Activated naive CD8-positive, alpha-beta T cell treated with anti-CD3 and anti-CD28 coated beads for 36 hours (primary cell): Measurements from ENCODE around the gene CFAP251. TPM values are rescaled to one million over a fixed set of nuclear protein-coding genes. Genes with fewer than 3 reads are reported as not detected.

Experiments used
- DNase-seq: peaks from one replicate; pipeline ENCODE4 v3.0.0; 2021
- H3K27ac Mint-ChIP-seq: one replicate; pipeline ENCODE4 v1.8.0; 2022; ENCODE audit warnings: mild to moderate bottlenecking, moderate library complexity, mixed read lengths
- H3K27me3 Mint-ChIP-seq: one replicate; pipeline ENCODE4 v1.8.0; 2022; ENCODE audit warnings: mild to moderate bottlenecking, mixed read lengths
- H3K36me3 Mint-ChIP-seq: one replicate; pipeline ENCODE4 v1.8.0; 2021; ENCODE audit warnings: mild to moderate bottlenecking, mixed read lengths
- H3K4me1 Mint-ChIP-seq: one replicate; pipeline ENCODE4 v1.8.0; 2021; ENCODE audit warnings: mixed read lengths
- H3K4me3 Mint-ChIP-seq: one replicate; pipeline ENCODE4 v1.8.0; 2022; ENCODE audit warnings: mild to moderate bottlenecking, moderate library complexity, mixed read lengths
- H3K9me3 Mint-ChIP-seq: one replicate; pipeline ENCODE4 v1.8.0; 2022; ENCODE audit warnings: mixed read lengths
- total RNA-seq, 2 experiments: library from RNA; stranded (reverse); gene quantifications; one replicate each; pipeline ENCODE4 v1.2.3, GENCODE V29; 2021

Gene CFAP251
- total RNA-seq, 2 experiments from 2014 or later, result 1.3 to 1.8 TPM

DNA sequence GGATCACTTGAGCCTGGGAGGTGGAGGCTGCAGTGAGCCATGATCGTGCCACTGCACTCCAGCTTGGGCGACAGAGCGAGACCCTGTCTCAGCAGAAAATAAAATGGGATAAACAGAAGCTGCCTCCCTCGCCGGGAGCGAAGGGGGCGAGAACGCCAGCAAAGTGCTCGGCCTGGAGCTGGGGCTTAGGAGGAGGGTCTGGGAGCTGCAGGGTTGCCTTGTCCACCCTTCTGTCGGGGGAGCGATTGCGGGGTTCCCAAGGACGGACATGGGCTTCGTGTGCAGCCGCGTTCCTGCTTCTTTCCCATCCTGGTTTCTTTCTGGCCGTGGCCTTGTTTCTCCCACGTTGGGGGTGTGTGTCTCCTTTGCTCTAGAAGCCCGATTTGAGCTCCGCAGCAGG is 132.3 kb downstream of the CFAP251 start:
- H3K36me3 Mint-ChIP-seq, result no peaks in the 10 kb centered on the region
- peaks cover 6% of the 10 kb centered on the region for H3K4me1 Mint-ChIP-seq
- no peak overlapping the region for H3K27ac Mint-ChIP-seq
- H3K4me3 Mint-ChIP-seq, result no peak overlapping the region
- no peaks in the 10 kb centered on the region for H3K9me3 Mint-ChIP-seq
- no peaks in the 10 kb centered on the region for H3K27me3 Mint-ChIP-seq
- no peak for DNase-seq

DNA sequence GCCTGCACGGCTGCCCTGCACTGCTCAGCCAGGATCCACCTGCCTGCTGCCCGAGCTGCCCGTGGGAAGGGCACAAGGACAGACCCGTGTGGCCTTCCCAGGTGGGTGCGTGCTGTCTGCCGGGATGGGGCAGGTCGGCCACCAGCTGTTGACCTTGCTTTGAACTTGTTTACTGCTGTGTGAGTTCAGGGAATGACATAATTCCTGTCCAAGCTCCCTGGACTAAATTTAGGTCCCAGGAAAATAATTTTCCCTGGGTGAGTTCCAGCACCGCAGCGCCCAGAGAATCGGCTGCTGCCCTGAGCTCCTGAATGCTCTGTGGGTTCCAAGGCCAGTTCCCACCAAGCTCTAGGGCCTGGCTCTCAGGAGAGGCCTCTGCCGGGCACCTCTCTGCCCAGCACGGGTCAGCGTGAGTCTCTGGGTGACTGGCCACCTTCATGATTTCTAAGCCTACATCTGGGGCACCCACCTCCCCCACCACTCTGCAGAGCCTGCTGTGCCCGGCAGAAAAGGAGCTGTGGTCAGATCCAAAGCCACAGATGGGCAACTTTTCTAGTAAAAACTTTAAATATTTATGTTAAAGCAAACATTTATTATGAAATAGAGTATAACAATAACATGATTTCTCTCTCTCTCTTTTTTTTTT is 133.0 kb downstream of the CFAP251 start:
- no peaks in the 10 kb centered on the region for H3K27me3 Mint-ChIP-seq
- DNase-seq, result no peak
- H3K36me3 Mint-ChIP-seq, result no peaks in the 10 kb centered on the region
- no peaks in the 10 kb centered on the region for H3K9me3 Mint-ChIP-seq
- H3K4me1 Mint-ChIP-seq, result peaks cover 6% of the 10 kb centered on the region
- H3K4me3 Mint-ChIP-seq, result no peak overlapping the region
- no peak overlapping the region for H3K27ac Mint-ChIP-seq

DNA sequence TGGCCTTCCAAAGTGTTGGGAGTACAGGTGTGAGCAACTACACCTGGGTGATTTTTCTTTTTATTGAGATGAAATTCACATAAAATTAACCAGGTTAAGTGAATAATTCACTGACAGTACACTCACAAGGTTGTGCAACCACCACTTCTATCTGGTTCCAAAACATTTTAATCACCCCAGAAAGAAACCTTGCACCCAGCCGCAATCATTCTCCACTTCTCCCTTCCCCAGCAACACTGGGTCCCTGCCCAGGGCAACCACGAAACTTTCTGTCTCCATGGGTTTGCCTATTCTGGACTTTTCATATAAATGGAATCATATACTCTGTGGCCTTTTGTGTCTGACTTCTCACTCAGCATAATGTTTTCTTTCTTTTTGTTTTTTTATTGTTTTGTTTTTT is 133.9 kb downstream of the CFAP251 start:
- no peaks in the 10 kb centered on the region for H3K9me3 Mint-ChIP-seq
- H3K27ac Mint-ChIP-seq, result no peak overlapping the region
- no peaks in the 10 kb centered on the region for H3K27me3 Mint-ChIP-seq

More for the DNA sequence above, 133.9 kb downstream of the CFAP251 start:
- no peaks in the 10 kb centered on the region for H3K36me3 Mint-ChIP-seq
- no peak overlapping the region for H3K4me3 Mint-ChIP-seq
- H3K4me1 Mint-ChIP-seq, result peaks cover 6% of the 10 kb centered on the region
- no peak for DNase-seq

Other genes starting within 250 kb of the CFAP251 start
- 1 to 10 TPM; 1.8 to 1.9 TPM for gene MORN3, start 248.9 kb upstream of the CFAP251 start, total RNA-seq
- gene TMEM120B, start 205.8 kb upstream of the CFAP251 start, total RNA-seq, result 10 to 100 TPM; 14.5 to 15.2 TPM
- 10 to 100 TPM; 78.6 to 85.5 TPM for gene RHOF, start 124.9 kb upstream of the CFAP251 start, total RNA-seq
- gene SETD1B, start 114.6 kb upstream of the CFAP251 start, total RNA-seq, result 10 to 100 TPM; 15.0 to 15.6 TPM
- not detected for gene HPD, start 59.7 kb upstream of the CFAP251 start, total RNA-seq
- 10 to 100 TPM; 64.3 to 68.5 TPM for gene PSMD9, start 29.8 kb upstream of the CFAP251 start, total RNA-seq
- 1 to 10 TPM; 6.7 to 7.2 TPM for gene BCL7A, start 103.3 kb downstream of the CFAP251 start, total RNA-seq
- 10 to 100 TPM; 29.0 to 30.1 TPM for gene MLXIP, start 160.2 kb downstream of the CFAP251 start, total RNA-seq